GM12874 (cell line): ENCODE data around the gene SLC39A10.

ENCODE experiments used
- CTCF ChIP-seq: IDR thresholded peaks from 2 replicates; pipeline ENCODE4 v1.5.1; 2011; ENCODE audit warnings: low read depth, mild to moderate bottlenecking, control low read depth, low read length, moderate library complexity; ENCODE audit not compliant: insufficient read depth

Gene SLC39A10

GRCh38 chr2:195737511-195738325, 80.7 kb downstream of the SLC39A10 start:
- no peak for TF ChIP-seq CTCF

- TF ChIP-seq CTCF: no peak
These were observed 84.2 kb downstream of the SLC39A10 start for GRCh38 chr2:195741191-195741590.

GRCh38 chr2:195756218-195756942, 99.4 kb downstream of the SLC39A10 start:
- no peak for TF ChIP-seq CTCF

- TF ChIP-seq CTCF: no peak
These were observed 101.8 kb downstream of the SLC39A10 start for GRCh38 chr2:195758846-195759245.

- TF ChIP-seq CTCF: no peak
These were observed 102.9 kb downstream of the SLC39A10 start for GRCh38 chr2:195759877-195760276.

GRCh38 chr2:195763866-195764265, 106.8 kb downstream of the SLC39A10 start:
- no peak for TF ChIP-seq CTCF

GRCh38 chr2:195766691-195767090, 109.7 kb downstream of the SLC39A10 start:
- no peak for TF ChIP-seq CTCF
